RWPE2 (cell line): Measurements from ENCODE around the gene C5orf22.
"Not testable (repeated sequence)": the region's sequence is repeated elsewhere in the genome, so short reads cannot be mapped to it uniquely, and the experiment has no call there.

Experiments
- ATAC-seq: fragments of 200-7000 bp; cut with Tn5 transposase; 3 replicates; pipeline ENCODE4 v1.9.1; 2021; ENCODE audit warnings: low read depth
- DNase-seq: peaks from one replicate; pipeline ENCODE4 v3.0.0-alpha.2; 2020; ENCODE audit warnings: low spot score
- H3K27ac ChIP-seq: fragments of 450-650 bp; 2 replicates; pipeline ENCODE4 v1.5.1; 2017; ENCODE audit warnings: mild to moderate bottlenecking; ENCODE audit not compliant: poor library complexity, severe bottlenecking
- H3K27me3 ChIP-seq: fragments of 250-450 bp; sonication (Bioruptor Pico); 2 replicates; pipeline ENCODE4 v1.5.1; 2021; ENCODE audit warnings: mild to moderate bottlenecking, moderate library complexity; ENCODE audit not compliant: insufficient read depth, poor library complexity, severe bottlenecking
- H3K36me3 ChIP-seq: fragments of 250-450 bp; sonication (Bioruptor Pico); 2 replicates; pipeline ENCODE4 v1.5.1; 2020; ENCODE audit warnings: low read depth, mild to moderate bottlenecking, moderate library complexity
- H3K4me1 ChIP-seq: fragments of 250-450 bp; sonication (Bioruptor Pico); 2 replicates; pipeline ENCODE4 v1.5.1; 2021; ENCODE audit warnings: mild to moderate bottlenecking, moderate library complexity; ENCODE audit not compliant: insufficient read depth, poor library complexity, severe bottlenecking
- H3K4me3 ChIP-seq: fragments of 250-450 bp; sonication (Bioruptor Pico); 2 replicates; pipeline ENCODE4 v1.5.1; 2021; ENCODE audit warnings: mild to moderate bottlenecking, moderate library complexity; ENCODE audit not compliant: severe bottlenecking
- H3K9me3 ChIP-seq: fragments of 250-450 bp; sonication (Bioruptor Pico); 2 replicates; pipeline ENCODE4 v1.5.1; 2021; ENCODE audit warnings: mild to moderate bottlenecking, moderate library complexity; ENCODE audit not compliant: severe bottlenecking
- CTCF ChIP-seq: fragments of 450-650 bp; IDR thresholded peaks from one replicate; pipeline ENCODE4 v1.5.1; 2017; ENCODE audit warnings: mild to moderate bottlenecking, moderate library complexity; ENCODE audit not compliant: poor library complexity, severe bottlenecking

The C5orf22 gene

GRCh38 chr5:31556461-31556860, 24.4 kb downstream of the C5orf22 start:
- no peak overlapping the region for H3K27ac ChIP-seq
- H3K9me3 ChIP-seq, result no peaks in the 10 kb centered on the region
- DNase-seq (no peak), ATAC-seq (no peak)
- no peaks in the 10 kb centered on the region for H3K4me1 ChIP-seq
- no peaks in the 10 kb centered on the region for H3K27me3 ChIP-seq
- TF ChIP-seq CTCF, result no peak
- peaks cover 43% of the 10 kb centered on the region for H3K36me3 ChIP-seq
- H3K4me3 ChIP-seq, result no peak overlapping the region

- no peak for DNase-seq
- H3K27me3 ChIP-seq, result no peaks in the 10 kb centered on the region
- no peaks in the 10 kb centered on the region for H3K9me3 ChIP-seq
- H3K4me1 ChIP-seq, result no peaks in the 10 kb centered on the region
- H3K4me3 ChIP-seq, result no peak overlapping the region
- TF ChIP-seq CTCF, result no peak
- H3K27ac ChIP-seq, result no peak overlapping the region
- peaks cover 10% of the 10 kb centered on the region; the same call in 1 of the 2 replicates for H3K36me3 ChIP-seq
- no peak for ATAC-seq
These were observed 27.8 kb downstream of the C5orf22 start for GRCh38 chr5:31559942-31560341.

- no peak overlapping the region for H3K4me3 ChIP-seq
- no peak for ATAC-seq
- no peak overlapping the region for H3K27ac ChIP-seq
- H3K27me3 ChIP-seq, result no peaks in the 10 kb centered on the region
- no peak for TF ChIP-seq CTCF
- no peaks in the 10 kb centered on the region for H3K4me1 ChIP-seq
- no peaks in the 10 kb centered on the region for H3K36me3 ChIP-seq
- peaks cover 3% of the 10 kb centered on the region for H3K9me3 ChIP-seq
- no peak for DNase-seq
These were observed 29.8 kb downstream of the C5orf22 start for GRCh38 chr5:31561946-31562345.

- ATAC-seq, result no peak
- no peak overlapping the region for H3K27ac ChIP-seq
- H3K9me3 ChIP-seq, result peaks cover 3% of the 10 kb centered on the region
- no peak for TF ChIP-seq CTCF
- H3K4me1 ChIP-seq, result no peaks in the 10 kb centered on the region
- H3K4me3 ChIP-seq, result no peak overlapping the region
- no peaks in the 10 kb centered on the region for H3K36me3 ChIP-seq
- DNase-seq, result no peak
- H3K27me3 ChIP-seq, result no peaks in the 10 kb centered on the region
These were observed 31.1 kb downstream of the C5orf22 start for GRCh38 chr5:31563216-31563615.

GRCh38 chr5:31566362-31566761, 34.3 kb downstream of the C5orf22 start:
- not testable (repeated sequence) for H3K27me3 ChIP-seq, DNase-seq, ATAC-seq

More at GRCh38 chr5:31566362-31566761, 34.3 kb downstream of the C5orf22 start:
- H3K4me3 ChIP-seq, H3K27ac ChIP-seq, H3K9me3 ChIP-seq, H3K4me1 ChIP-seq, H3K36me3 ChIP-seq: not testable (repeated sequence)
